ENCODE data around the gene ACSF2.
"Not testable (repeated sequence)": the region's sequence is repeated elsewhere in the genome, so short reads cannot be mapped to it uniquely, and the experiment has no call there.

Gene ACSF2

GRCh38 chr17:50468304-50469207, 42.5 kb downstream of the ACSF2 start, which contains the start of gene CHAD:
Gene CHAD, minus strand, starts transcription at chr17:50468880. Its CDS starts 67 bp downstream, at chr17:50468813.
- Histone ChIP-seq H3K4me3 (ENCODE audit: low read length) (no peak within 1 kb of the TSS), H3K9me3 (ENCODE audit: control insufficient read depth, low read length) (no peaks in the 10 kb centered on the region), H3K36me3 (ENCODE audit: control insufficient read depth, insufficient read depth, low read length, severe bottlenecking) (peaks cover 53% of the 10 kb centered on the region), H3K27me3 (replicated peaks; ENCODE audit: control insufficient read depth, insufficient read depth, low read length) (peaks cover 12% of the 10 kb centered on the region), H3K4me1 (ENCODE audit: control insufficient read depth, insufficient read depth, low read length) (peaks cover 5% of the 10 kb centered on the region), H3K9ac (ENCODE audit: low read length) (no peak within 1 kb of the TSS)
- DNase-seq (ENCODE audit: low read depth) = peak; percentile 45

- Histone ChIP-seq H3K4me1 (ENCODE audit: control insufficient read depth, insufficient read depth, low read length) (peaks cover 5% of the 10 kb centered on the region), H3K9me3 (ENCODE audit: control insufficient read depth, low read length) (no peaks in the 10 kb centered on the region), H3K36me3 (ENCODE audit: control insufficient read depth, insufficient read depth, low read length, severe bottlenecking) (peaks cover 55% of the 10 kb centered on the region), H3K27me3 (replicated peaks; ENCODE audit: control insufficient read depth, insufficient read depth, low read length) (peaks cover 12% of the 10 kb centered on the region), H3K9ac (ENCODE audit: low read length) (no peak overlapping the region), H3K4me3 (ENCODE audit: low read length) (no peak overlapping the region)
- DNase-seq (ENCODE audit: low read depth) = peak; percentile 27
These were observed 43.2 kb downstream of the ACSF2 start for GRCh38 chr17:50469208-50469605.

GRCh38 chr17:50469671-50470305, 43.8 kb downstream of the ACSF2 start:
- no peak overlapping the region for H3K9ac ChIP-seq (ENCODE audit: low read length)
- H3K4me1 ChIP-seq (ENCODE audit: control insufficient read depth, insufficient read depth, low read length) = peaks cover 5% of the 10 kb centered on the region
- peaks cover 56% of the 10 kb centered on the region for H3K36me3 ChIP-seq (ENCODE audit: control insufficient read depth, insufficient read depth, low read length, severe bottlenecking)
- no peak for DNase-seq (ENCODE audit: low read depth)
- no peaks in the 10 kb centered on the region for H3K9me3 ChIP-seq (ENCODE audit: control insufficient read depth, low read length)
- H3K4me3 ChIP-seq (ENCODE audit: low read length) = no peak overlapping the region
- peaks cover 12% of the 10 kb centered on the region for H3K27me3 ChIP-seq (replicated peaks; ENCODE audit: control insufficient read depth, insufficient read depth, low read length)

- H3K4me3 ChIP-seq (ENCODE audit: low read length) = no peak overlapping the region
- peaks cover 56% of the 10 kb centered on the region for H3K36me3 ChIP-seq (ENCODE audit: control insufficient read depth, insufficient read depth, low read length, severe bottlenecking)
- peaks cover 5% of the 10 kb centered on the region for H3K4me1 ChIP-seq (ENCODE audit: control insufficient read depth, insufficient read depth, low read length)
- peaks cover 12% of the 10 kb centered on the region for H3K27me3 ChIP-seq (replicated peaks; ENCODE audit: control insufficient read depth, insufficient read depth, low read length)
- H3K9ac ChIP-seq (ENCODE audit: low read length) = no peak overlapping the region
- no peak for DNase-seq (ENCODE audit: low read depth)
- H3K9me3 ChIP-seq (ENCODE audit: control insufficient read depth, low read length) = no peaks in the 10 kb centered on the region
These were observed 44.4 kb downstream of the ACSF2 start for GRCh38 chr17:50470426-50470825.

GRCh38 chr17:50471009-50471905, 45.2 kb downstream of the ACSF2 start:
- Histone ChIP-seq H3K9ac (ENCODE audit: low read length) (no peak overlapping the region), H3K9me3 (ENCODE audit: control insufficient read depth, low read length) (no peaks in the 10 kb centered on the region), H3K27me3 (replicated peaks; ENCODE audit: control insufficient read depth, insufficient read depth, low read length) (peaks cover 12% of the 10 kb centered on the region), H3K4me3 (ENCODE audit: low read length) (no peak overlapping the region), H3K36me3 (ENCODE audit: control insufficient read depth, insufficient read depth, low read length, severe bottlenecking) (peaks cover 55% of the 10 kb centered on the region), H3K4me1 (ENCODE audit: control insufficient read depth, insufficient read depth, low read length) (peaks cover 5% of the 10 kb centered on the region)
- no peak for DNase-seq (ENCODE audit: low read depth)

- Histone ChIP-seq H3K27me3 (replicated peaks; ENCODE audit: control insufficient read depth, insufficient read depth, low read length) (peaks cover 12% of the 10 kb centered on the region), H3K4me1 (ENCODE audit: control insufficient read depth, insufficient read depth, low read length) (peaks cover 5% of the 10 kb centered on the region), H3K4me3 (ENCODE audit: low read length) (no peak overlapping the region), H3K36me3 (ENCODE audit: control insufficient read depth, insufficient read depth, low read length, severe bottlenecking) (peaks cover 55% of the 10 kb centered on the region), H3K9ac (ENCODE audit: low read length) (no peak overlapping the region), H3K9me3 (ENCODE audit: control insufficient read depth, low read length) (no peaks in the 10 kb centered on the region)
- DNase-seq (ENCODE audit: low read depth) = no peak
These were observed 46.3 kb downstream of the ACSF2 start for GRCh38 chr17:50472286-50472685.

- H3K36me3 ChIP-seq (ENCODE audit: control insufficient read depth, insufficient read depth, low read length, severe bottlenecking) = peaks cover 54% of the 10 kb centered on the region
- H3K9ac ChIP-seq (ENCODE audit: low read length); H3K4me1 ChIP-seq (ENCODE audit: control insufficient read depth, insufficient read depth, low read length); H3K4me3 ChIP-seq (ENCODE audit: low read length); H3K9me3 ChIP-seq (ENCODE audit: control insufficient read depth, low read length); H3K27me3 ChIP-seq (replicated peaks; ENCODE audit: control insufficient read depth, insufficient read depth, low read length): not testable (repeated sequence)
- DNase-seq (ENCODE audit: low read depth) = peak; percentile 65
These were observed 46.7 kb downstream of the ACSF2 start for GRCh38 chr17:50472761-50473161.

GRCh38 chr17:50473901-50474300, 47.9 kb downstream of the ACSF2 start:
- no peak overlapping the region for H3K4me3 ChIP-seq (ENCODE audit: low read length)
- peaks cover 47% of the 10 kb centered on the region for H3K36me3 ChIP-seq (ENCODE audit: control insufficient read depth, insufficient read depth, low read length, severe bottlenecking)
- peaks cover 12% of the 10 kb centered on the region for H3K4me1 ChIP-seq (ENCODE audit: control insufficient read depth, insufficient read depth, low read length)
- no peaks in the 10 kb centered on the region for H3K27me3 ChIP-seq (replicated peaks; ENCODE audit: control insufficient read depth, insufficient read depth, low read length)
- no peak for DNase-seq (ENCODE audit: low read depth)
- H3K9ac ChIP-seq (ENCODE audit: low read length) = no peak overlapping the region
- H3K9me3 ChIP-seq (ENCODE audit: control insufficient read depth, low read length) = no peaks in the 10 kb centered on the region

- Histone ChIP-seq H3K9ac (ENCODE audit: low read length) (no peak overlapping the region), H3K36me3 (ENCODE audit: control insufficient read depth, insufficient read depth, low read length, severe bottlenecking) (peaks cover 47% of the 10 kb centered on the region), H3K4me1 (ENCODE audit: control insufficient read depth, insufficient read depth, low read length) (peaks cover 13% of the 10 kb centered on the region), H3K9me3 (ENCODE audit: control insufficient read depth, low read length) (no peaks in the 10 kb centered on the region), H3K27me3 (replicated peaks; ENCODE audit: control insufficient read depth, insufficient read depth, low read length) (no peaks in the 10 kb centered on the region), H3K4me3 (ENCODE audit: low read length) (no peak overlapping the region)
- no peak for DNase-seq (ENCODE audit: low read depth)
These were observed 48.5 kb downstream of the ACSF2 start for GRCh38 chr17:50474523-50474922.

- no peaks in the 10 kb centered on the region for H3K9me3 ChIP-seq (ENCODE audit: control insufficient read depth, low read length)
- H3K36me3 ChIP-seq (ENCODE audit: control insufficient read depth, insufficient read depth, low read length, severe bottlenecking) = peaks cover 47% of the 10 kb centered on the region
- H3K4me3 ChIP-seq (ENCODE audit: low read length) = no peak overlapping the region
- H3K9ac ChIP-seq (ENCODE audit: low read length) = no peak overlapping the region
- DNase-seq (ENCODE audit: low read depth) = no peak
- peaks cover 20% of the 10 kb centered on the region for H3K4me1 ChIP-seq (ENCODE audit: control insufficient read depth, insufficient read depth, low read length)
- H3K27me3 ChIP-seq (replicated peaks; ENCODE audit: control insufficient read depth, insufficient read depth, low read length) = no peaks in the 10 kb centered on the region
These were observed 49.3 kb downstream of the ACSF2 start for GRCh38 chr17:50475362-50475761.
